GM18505 (cell line): Measurements from ENCODE around the gene SMAD4.

Source experiments
- ATAC-seq: cut with Tn5 transposase; IDR thresholded peaks from one replicate; pipeline ENCODE4 v1.9.1; 2021; ENCODE audit not compliant: unreplicated experiment
- POLR2A ChIP-seq: IDR thresholded peaks from 4 replicates; pipeline ENCODE4 v1.6.1; 2011; ENCODE audit warnings: borderline replicate concordance; ENCODE audit not compliant: insufficient read depth, insufficient read length; ENCODE audit errors: extremely low read depth

Gene SMAD4

GRCh38 chr18:51007790-51008139 lies 22.2 kb upstream of the SMAD4 start:
- no peak for TF ChIP-seq POLR2A
- ATAC-seq: no peak

- TF ChIP-seq POLR2A: no peak
- ATAC-seq: no peak
Observed at GRCh38 chr18:51009072-51009471, 20.9 kb upstream of the SMAD4 start.

GRCh38 chr18:51010218-51010617 lies 19.8 kb upstream of the SMAD4 start:
- no peak for TF ChIP-seq POLR2A
- no peak for ATAC-seq

GRCh38 chr18:51011709-51012108 lies 18.3 kb upstream of the SMAD4 start:
- TF ChIP-seq POLR2A: no peak

GRCh38 chr18:51012441-51012840 lies 17.6 kb upstream of the SMAD4 start:
- no peak for TF ChIP-seq POLR2A
- ATAC-seq: no peak

More at GRCh38 chr18:51011709-51012108, 18.3 kb upstream of the SMAD4 start:
- no peak for ATAC-seq

GRCh38 chr18:51013259-51013658 lies 16.8 kb upstream of the SMAD4 start:
- no peak for ATAC-seq
- TF ChIP-seq POLR2A: no peak

- no peak for TF ChIP-seq POLR2A
- no peak for ATAC-seq
Observed at GRCh38 chr18:51017140-51017879, 12.7 kb upstream of the SMAD4 start.

GRCh38 chr18:51020536-51020935 lies 9.5 kb upstream of the SMAD4 start:
- TF ChIP-seq POLR2A: no peak
- no peak for ATAC-seq

- no peak for TF ChIP-seq POLR2A
- no peak for ATAC-seq
Observed at GRCh38 chr18:51021226-51021965, 8.6 kb upstream of the SMAD4 start.

GRCh38 chr18:51025512-51025911 lies 4.5 kb upstream of the SMAD4 start:
- no peak for TF ChIP-seq POLR2A
- ATAC-seq: no peak

- no peak for ATAC-seq
- no peak for TF ChIP-seq POLR2A
Observed at GRCh38 chr18:51028201-51028805, 1.7 kb upstream of the SMAD4 start.

GRCh38 chr18:51029378-51029693 lies 677 bp upstream of the SMAD4 start:
- no peak for TF ChIP-seq POLR2A
- no peak for ATAC-seq

GRCh38 chr18:51030537-51031258 lies 685 bp downstream of the SMAD4 start:
- TF ChIP-seq POLR2A: no peak
- peak; percentile 60 for ATAC-seq
